ENCODE data around the gene BTG3. TPM values are rescaled to one million over a fixed set of nuclear protein-coding genes. Genes with fewer than 3 reads are reported as not detected.

BTG3 gene
- 100 to 1,000 TPM in 1 of 5 donors, 10 to 100 TPM in 4; 15.2 to 110 (median 37.8) TPM for total RNA-seq
- 10 to 100 TPM; 23.5 to 28.7 (median 26.6) TPM for polyA plus RNA-seq
- long read RNA-seq, donor 1, transcript BTG3-202 (5 exons, 1,456 nt): major isoform, 8 of 10 reads
- long read RNA-seq, donor 1, partial matches to known transcripts: 0 of 10 reads
- long read RNA-seq, donor 1, other reads (novel, unspliced or antisense): 0 of 10 reads
- long read RNA-seq, donor 2, transcript BTG3-202 (5 exons, 1,456 nt): major isoform, 10 of 11 reads
- long read RNA-seq, donor 2, partial matches to known transcripts: 0 of 11 reads
- long read RNA-seq, donor 2, other reads (novel, unspliced or antisense): 0 of 11 reads
- long read RNA-seq, donor 3, transcript BTG3-202 (5 exons, 1,456 nt): major isoform, 8 of 11 reads
- long read RNA-seq, donor 3, partial matches to known transcripts: 0 of 11 reads
- long read RNA-seq, donor 3, other reads (novel, unspliced or antisense): 0 of 11 reads
- long read RNA-seq, donor 4, partial matches to known transcripts: 0 of 1 reads
- long read RNA-seq, donor 4, other reads (novel, unspliced or antisense): 0 of 1 reads
- long read RNA-seq, donor 5, transcript BTG3-204 (2 exons, 531 nt): minor isoform, 5 of 24 reads
- long read RNA-seq, donor 5, transcript BTG3-202 (5 exons, 1,456 nt): major isoform, 18 of 24 reads
- long read RNA-seq, donor 5, partial matches to known transcripts: 0 of 24 reads
- long read RNA-seq, donor 5, other reads (novel, unspliced or antisense): 0 of 24 reads
- long read RNA-seq, donor 6, transcript BTG3-202 (5 exons, 1,456 nt): major isoform, 20 of 24 reads
- long read RNA-seq, donor 6, partial matches to known transcripts: 0 of 24 reads
- long read RNA-seq, donor 6, other reads (novel, unspliced or antisense): 0 of 24 reads
- long read RNA-seq, donor 7, transcript BTG3-202 (5 exons, 1,456 nt): major isoform, 21 of 25 reads
- long read RNA-seq, donor 7, partial matches to known transcripts: 0 of 25 reads
- long read RNA-seq, donor 7, other reads (novel, unspliced or antisense): 0 of 25 reads
- long read RNA-seq, donor 8, transcript BTG3-202 (5 exons, 1,456 nt): major isoform, 16 of 22 reads
- long read RNA-seq, donor 8, partial matches to known transcripts: 0 of 22 reads
- long read RNA-seq, donor 8, other reads (novel, unspliced or antisense): 0 of 22 reads
- long read RNA-seq, donor 9, transcript BTG3-202 (5 exons, 1,456 nt): major isoform, 13 of 25 reads
- long read RNA-seq, donor 9, transcript BTG3-204 (2 exons, 531 nt): minor isoform, 8 of 25 reads
- long read RNA-seq, donor 9, partial matches to known transcripts: 0 of 25 reads
- long read RNA-seq, donor 9, other reads (novel, unspliced or antisense): 0 of 25 reads
- long read RNA-seq, donor 10, partial matches to known transcripts: 0 of 4 reads
- long read RNA-seq, donor 10, other reads (novel, unspliced or antisense): 0 of 4 reads

GRCh38 chr21:17612565-17613241 lies at the start of gene BTG3:
Gene BTG3 (minus strand): TSS chr21:17612901. CDS start chr21:17609144, 3,757 bp downstream.
- DNase-seq: peak; percentile 80 to 96
- Histone ChIP-seq H3K27ac (peak within 1 kb of the TSS; percentile 87 to 97 (median 93)), H3K4me1 (peaks cover 7 to 34% (median 19%) of the 10 kb centered on the region in 4 donors), H3K36me3 (peaks cover 0 to 11% (median 4%) of the 10 kb centered on the region in 4 donors), H3K9me3 (no peaks in the 10 kb centered on the region), H3K4me3 (peak within 1 kb of the TSS; percentile 71 to 89 (median 79)), H3K27me3 (no peaks in the 10 kb centered on the region)
- intact Hi-C loops (cut with DNase I; ENCODE audit: low total_unique reads): no loop called here
- WGBS, 5 donors: 1 to 4% (median 2%) methylated on average over 30 to 100 of the region's 102 CpGs
- TF ChIP-seq CTCF (IDR thresholded peaks at IDR 0.05) (no peak), POLR2A (IDR thresholded peaks at IDR 0.05) (peak in 1 of 4 donors; percentile 43), EP300 (IDR thresholded peaks at IDR 0.05) (no peak), POLR2AphosphoS5 (IDR thresholded peaks at IDR 0.05) (peak; percentile 87 to 99 (median 98))

GRCh38 chr21:17660862-17661261 lies 48.2 kb upstream of the BTG3 start:
- intact Hi-C loops (cut with DNase I; ENCODE audit: low total_unique reads): no loop called here
- no peak overlapping the region for H3K27ac ChIP-seq
- H3K4me3 ChIP-seq: no peak overlapping the region
- peaks cover 0 to 10% (median 0%) of the 10 kb centered on the region in 3 donors for H3K27me3 ChIP-seq
- TF ChIP-seq CTCF (IDR thresholded peaks at IDR 0.05): no peak
- no peak for TF ChIP-seq POLR2AphosphoS5 (IDR thresholded peaks at IDR 0.05)
- TF ChIP-seq POLR2A (IDR thresholded peaks at IDR 0.05): no peak
- TF ChIP-seq EP300 (IDR thresholded peaks at IDR 0.05): no peak
- WGBS, 5 donors: 62 to 73% (median 66%) methylated on average over 6 of the region's 6 CpGs
- no peaks in the 10 kb centered on the region for H3K4me1 ChIP-seq
- no peaks in the 10 kb centered on the region for H3K9me3 ChIP-seq
- no peaks in the 10 kb centered on the region for H3K36me3 ChIP-seq
- DNase-seq: peak in 1 of 2 donors; percentile 58

- Histone ChIP-seq H3K27ac (no peak overlapping the region), H3K36me3 (no peaks in the 10 kb centered on the region), H3K4me1 (no peaks in the 10 kb centered on the region), H3K27me3 (peaks cover 0 to 10% (median 0%) of the 10 kb centered on the region in 3 donors), H3K9me3 (no peaks in the 10 kb centered on the region), H3K4me3 (no peak overlapping the region)
- 12 to 33% (median 19%) methylated on average over 3 of the region's 3 CpGs for WGBS, 5 donors
- TF ChIP-seq CTCF (IDR thresholded peaks at IDR 0.05) (no peak), POLR2AphosphoS5 (IDR thresholded peaks at IDR 0.05) (no peak), EP300 (IDR thresholded peaks at IDR 0.05) (no peak), POLR2A (IDR thresholded peaks at IDR 0.05) (no peak)
- peak in 1 of 2 donors; percentile 23 for DNase-seq
- intact Hi-C loops (cut with DNase I; ENCODE audit: low total_unique reads): no loop called here
These were observed 47.8 kb upstream of the BTG3 start for GRCh38 chr21:17660452-17660851.
